Activated CD4-positive, alpha-beta T cell treated with anti-CD3 and anti-CD28 coated beads, Interleukin-2, amount 50 U/mL, for 24 hours (primary cell): ENCODE measurements around the gene NT5DC4.
A peak's percentile ranks its signal among the peaks of the same experiment; 100 is the strongest.

Source experiments
- DNase-seq, 2 donors: peaks; one replicate each; pipeline ENCODE4 v3.0.0-alpha.2; 2020; ENCODE audit warnings: low read depth in 1 of 2, low spot score in 1 of 2

The NT5DC4 gene

GRCh38 chr2:112723547-112723940, 2.7 kb downstream of the NT5DC4 start:
- no peak for DNase-seq

GRCh38 chr2:112723995-112724394, 3.2 kb downstream of the NT5DC4 start:
- no peak for DNase-seq

- no peak for DNase-seq
These were observed 4.0 kb downstream of the NT5DC4 start for GRCh38 chr2:112724591-112725525.

- DNase-seq = no peak
These were observed 5.0 kb downstream of the NT5DC4 start for GRCh38 chr2:112725545-112726457.

GRCh38 chr2:112726487-112727190, 5.8 kb downstream of the NT5DC4 start:
- DNase-seq = peak; percentile 81 to 87

- no peak for DNase-seq
These were observed 6.6 kb downstream of the NT5DC4 start for GRCh38 chr2:112727276-112728028.

GRCh38 chr2:112728029-112728362, 7.2 kb downstream of the NT5DC4 start:
- DNase-seq = no peak

- DNase-seq = no peak
These were observed 7.8 kb downstream of the NT5DC4 start for GRCh38 chr2:112728378-112729175.

GRCh38 chr2:112730216-112730615, 9.4 kb downstream of the NT5DC4 start:
- no peak for DNase-seq

GRCh38 chr2:112730791-112731190, 10.0 kb downstream of the NT5DC4 start:
- DNase-seq = no peak

- DNase-seq = no peak
These were observed 10.7 kb downstream of the NT5DC4 start for GRCh38 chr2:112731479-112731878.

GRCh38 chr2:112733456-112733855, 12.6 kb downstream of the NT5DC4 start:
- no peak for DNase-seq

- no peak for DNase-seq
These were observed 13.1 kb downstream of the NT5DC4 start for GRCh38 chr2:112733871-112734270.

GRCh38 chr2:112737542-112738232, 16.9 kb downstream of the NT5DC4 start:
- no peak for DNase-seq

GRCh38 chr2:112740527-112740926, 19.7 kb downstream of the NT5DC4 start:
- no peak for DNase-seq

- DNase-seq = peak; percentile 68 to 73
These were observed 29.1 kb downstream of the NT5DC4 start for GRCh38 chr2:112749755-112750559.

- no peak for DNase-seq
These were observed 29.7 kb downstream of the NT5DC4 start for GRCh38 chr2:112750560-112750843.

GRCh38 chr2:112751451-112752197, 30.8 kb downstream of the NT5DC4 start:
- no peak for DNase-seq
